ENCODE results near the gene INPP4B.

DNA sequence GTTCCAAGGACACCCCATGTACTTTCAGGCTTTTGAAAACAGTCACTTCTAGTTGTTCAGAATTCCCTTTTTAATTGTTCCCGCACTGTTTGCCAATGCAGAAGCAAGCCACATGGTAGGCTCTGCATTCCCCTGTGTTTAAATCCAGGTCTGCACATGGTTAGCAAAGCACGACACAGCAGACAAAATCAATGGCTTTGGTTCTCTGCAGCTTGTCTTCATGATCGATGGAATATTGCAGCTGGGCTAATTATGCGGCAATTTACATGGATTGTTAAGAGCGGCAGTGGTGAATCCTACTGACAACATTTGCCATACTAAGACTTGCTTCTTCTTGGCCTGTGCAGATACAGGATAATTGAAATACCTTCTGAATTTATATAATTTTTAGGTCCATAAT, 20.6 kb upstream of the INPP4B start:
- TF ChIP-seq TAF1 (IDR thresholded peaks at IDR 0.05; ENCODE audit: low read depth, low read length) (no peak), POLR2A (IDR thresholded peaks at IDR 0.05; ENCODE audit: low read depth, low read length) (no peak), POLR2AphosphoS5 (IDR thresholded peaks at IDR 0.05; ENCODE audit: low read depth, low read length) (no peak), PAX5 (IDR thresholded peaks at IDR 0.05; ENCODE audit: insufficient read depth, low read length, severe bottlenecking) (no peak), POU2F2 (IDR thresholded peaks at IDR 0.05; ENCODE audit: low read depth, low read length) (no peak), SPI1 (IDR thresholded peaks at IDR 0.05; ENCODE audit: low read depth, low read length) (no peak)

All from GM12891 (cell line).